Peyer's patch (tissue), 4 donors: ENCODE results near the gene KCNAB1. TPM values are rescaled to one million over a fixed set of nuclear protein-coding genes. Genes with fewer than 3 reads are reported as not detected.

Experiments used
- DNase-seq, 3 donors: peaks; one replicate each; pipeline ENCODE4 v3.0.0-alpha.2; 2017 to 2019
- H3K27ac ChIP-seq, 4 donors: fragments of 200-600 bp; sonication (generic); one replicate each; pipeline ENCODE4 v1.5.1; 2016 to 2019
- H3K27me3 ChIP-seq, 2 donors: fragments of 200-600 bp; sonication (generic); one replicate each; pipeline ENCODE4 v1.5.1; 2019
- H3K36me3 ChIP-seq, 3 donors: fragments of 200-600 bp; sonication (generic); one replicate each; pipeline ENCODE4 v1.5.1; 2016 to 2019
- H3K4me1 ChIP-seq, 4 donors: fragments of 200-600 bp; sonication (generic); one replicate each; pipeline ENCODE4 v1.5.1; 2016 to 2019
- H3K4me3 ChIP-seq, 4 donors: fragments of 200-600 bp; sonication (generic); 1 replicate in 3 of 4; 2 replicates in 1 of 4; pipeline ENCODE4 v1.5.1; 2016 to 2019; ENCODE audit warnings: mild to moderate bottlenecking in 1 of 4
- H3K9me3 ChIP-seq, 4 donors: fragments of 200-600 bp; sonication (generic); one replicate each; pipeline ENCODE4 v1.5.1; 2016 to 2019; ENCODE audit warnings: mild to moderate bottlenecking in 1 of 4
- POLR2A ChIP-seq, 2 donors: fragments of 450-650 bp; IDR thresholded peaks; one replicate each; pipeline ENCODE4 v1.5.1; 2017; ENCODE audit warnings: antibody characterized with exemption in 2 of 2, mild to moderate bottlenecking in 2 of 2, moderate library complexity in 2 of 2
- total RNA-seq, 4 donors: library from RNA; depleted of rRNA; stranded (reverse); fragments of >200 nt; gene quantifications; one replicate each; pipeline ENCODE4 v1.1.0, GENCODE V29; 2016
- TF ChIP-seq, protein P1 (sequence below), 6 experiments: fragments of 450-650 bp in 4 of 6; fragments of 200-600 bp in 2 of 6; sonication (generic) in 1 of 6; IDR thresholded peaks; one replicate each; pipeline ENCODE4 v1.5.1; 2017 to 2019; ENCODE audit warnings: antibody characterized with exemption in 6 of 6, mild to moderate bottlenecking in 3 of 6, moderate library complexity in 1 of 6

The KCNAB1 gene
- total RNA-seq, 4 donors from 2014 or later, result 1.1 to 1.7 (median 1.6) TPM; not detected in 1

DNA sequence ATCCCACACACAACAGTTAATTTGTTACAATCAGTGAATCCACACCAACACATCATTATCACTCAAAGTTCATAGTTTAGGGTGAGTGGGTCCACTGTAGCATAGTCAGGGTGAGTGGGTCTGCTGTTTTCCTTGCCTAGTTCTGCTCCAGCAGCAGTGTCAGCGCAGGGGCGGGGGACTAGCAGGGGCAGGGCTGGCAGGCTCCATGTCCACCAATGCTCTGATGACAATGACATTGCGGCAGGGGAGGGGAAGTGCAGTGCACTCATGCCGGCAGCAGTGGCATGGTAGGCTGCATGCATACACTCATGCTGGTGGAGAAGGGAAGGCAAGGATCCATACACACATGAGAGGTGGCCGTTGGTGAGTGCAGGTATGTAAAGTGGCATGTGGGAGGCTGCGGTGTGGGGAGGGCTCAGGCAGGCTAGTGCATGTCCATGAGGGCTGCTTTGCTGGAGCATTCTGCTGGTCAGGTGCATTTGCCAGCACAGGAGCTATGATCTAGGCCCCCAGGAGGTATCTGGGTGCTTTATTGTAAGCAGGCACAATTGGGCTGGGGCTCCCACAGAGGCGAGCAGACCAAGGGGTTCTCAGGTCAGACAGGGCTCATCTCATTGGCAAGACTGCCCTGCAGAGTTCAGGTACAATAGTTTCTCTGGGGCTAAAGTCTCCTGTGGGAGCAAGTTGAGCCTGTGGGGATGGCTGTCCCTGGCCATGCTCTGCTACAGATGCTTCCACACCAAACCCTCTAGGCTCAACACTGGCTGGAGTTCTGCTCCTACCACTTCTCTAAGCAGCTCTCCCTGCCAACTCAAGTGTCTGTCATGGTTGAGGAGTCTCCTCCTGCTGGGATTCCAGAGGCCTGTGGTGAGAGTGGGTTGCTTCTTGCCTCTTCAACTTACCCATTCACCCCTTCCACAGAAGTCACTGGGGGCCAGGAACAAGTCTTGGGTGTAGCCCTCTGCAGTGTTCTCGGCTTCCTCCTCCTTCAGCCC, 81.3 kb downstream of the KCNAB1 start:
- no peak overlapping the region for H3K4me3 ChIP-seq
- no peaks in the 10 kb centered on the region for H3K4me1 ChIP-seq
- H3K36me3 ChIP-seq, result no peaks in the 10 kb centered on the region
- DNase-seq, result no peak
- H3K27me3 ChIP-seq, result no peaks in the 10 kb centered on the region
- no peak overlapping the region for H3K27ac ChIP-seq
- TF ChIP-seq POLR2A (IDR thresholded peaks at IDR 0.05), result no peak
- TF ChIP-seq, protein P1, sequence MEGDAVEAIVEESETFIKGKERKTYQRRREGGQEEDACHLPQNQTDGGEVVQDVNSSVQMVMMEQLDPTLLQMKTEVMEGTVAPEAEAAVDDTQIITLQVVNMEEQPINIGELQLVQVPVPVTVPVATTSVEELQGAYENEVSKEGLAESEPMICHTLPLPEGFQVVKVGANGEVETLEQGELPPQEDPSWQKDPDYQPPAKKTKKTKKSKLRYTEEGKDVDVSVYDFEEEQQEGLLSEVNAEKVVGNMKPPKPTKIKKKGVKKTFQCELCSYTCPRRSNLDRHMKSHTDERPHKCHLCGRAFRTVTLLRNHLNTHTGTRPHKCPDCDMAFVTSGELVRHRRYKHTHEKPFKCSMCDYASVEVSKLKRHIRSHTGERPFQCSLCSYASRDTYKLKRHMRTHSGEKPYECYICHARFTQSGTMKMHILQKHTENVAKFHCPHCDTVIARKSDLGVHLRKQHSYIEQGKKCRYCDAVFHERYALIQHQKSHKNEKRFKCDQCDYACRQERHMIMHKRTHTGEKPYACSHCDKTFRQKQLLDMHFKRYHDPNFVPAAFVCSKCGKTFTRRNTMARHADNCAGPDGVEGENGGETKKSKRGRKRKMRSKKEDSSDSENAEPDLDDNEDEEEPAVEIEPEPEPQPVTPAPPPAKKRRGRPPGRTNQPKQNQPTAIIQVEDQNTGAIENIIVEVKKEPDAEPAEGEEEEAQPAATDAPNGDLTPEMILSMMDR (IDR thresholded peaks at IDR 0.05), result no peak
- no peaks in the 10 kb centered on the region for H3K9me3 ChIP-seq

DNA sequence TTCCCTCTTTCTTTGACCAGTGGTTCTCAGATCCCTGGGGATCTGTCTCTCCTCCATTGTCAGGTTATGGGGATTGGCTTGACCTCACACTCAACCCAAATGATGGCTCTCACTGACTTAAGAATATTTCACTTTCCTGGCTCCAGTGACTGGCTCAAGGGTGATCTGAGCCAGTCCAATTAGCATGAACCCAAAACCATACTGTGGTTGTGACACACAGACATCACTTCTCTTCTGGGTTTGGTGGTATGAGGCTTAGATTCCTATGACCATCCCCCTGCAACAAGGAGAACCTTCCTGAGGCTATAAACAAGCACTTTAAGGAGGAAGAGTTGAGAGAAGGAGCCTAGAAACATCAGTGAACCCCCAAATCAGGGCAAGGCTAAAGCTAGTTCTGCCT, 85.8 kb downstream of the KCNAB1 start:
- no peaks in the 10 kb centered on the region for H3K27me3 ChIP-seq
- no peak for TF ChIP-seq POLR2A (IDR thresholded peaks at IDR 0.05)
- no peak for DNase-seq
- no peaks in the 10 kb centered on the region for H3K4me1 ChIP-seq
- no peak overlapping the region for H3K27ac ChIP-seq
- no peaks in the 10 kb centered on the region for H3K36me3 ChIP-seq
- H3K4me3 ChIP-seq, result no peak overlapping the region
- no peaks in the 10 kb centered on the region for H3K9me3 ChIP-seq

GRCh38 chr3:156207802-156208685, 87.7 kb downstream of the KCNAB1 start:
- no peak for DNase-seq
- no peak for TF ChIP-seq POLR2A (IDR thresholded peaks at IDR 0.05)
- TF ChIP-seq, protein P1 (IDR thresholded peaks at IDR 0.05), result no peak

GRCh38 chr3:156209631-156210335, 89.4 kb downstream of the KCNAB1 start:
- no peaks in the 10 kb centered on the region for H3K27me3 ChIP-seq
- no peaks in the 10 kb centered on the region for H3K4me1 ChIP-seq
- H3K27ac ChIP-seq, result no peak overlapping the region
- H3K9me3 ChIP-seq, result no peaks in the 10 kb centered on the region
- no peaks in the 10 kb centered on the region for H3K36me3 ChIP-seq
- H3K4me3 ChIP-seq, result no peak overlapping the region
- DNase-seq, result no peak
- TF ChIP-seq, protein P1 (IDR thresholded peaks at IDR 0.05), result no peak
- TF ChIP-seq POLR2A (IDR thresholded peaks at IDR 0.05), result no peak

More at GRCh38 chr3:156207802-156208685, 87.7 kb downstream of the KCNAB1 start:
- no peaks in the 10 kb centered on the region for H3K36me3 ChIP-seq
- no peaks in the 10 kb centered on the region for H3K4me1 ChIP-seq
- no peaks in the 10 kb centered on the region for H3K9me3 ChIP-seq
- no peaks in the 10 kb centered on the region for H3K27me3 ChIP-seq
- no peak overlapping the region for H3K27ac ChIP-seq
- no peak overlapping the region for H3K4me3 ChIP-seq

DNA sequence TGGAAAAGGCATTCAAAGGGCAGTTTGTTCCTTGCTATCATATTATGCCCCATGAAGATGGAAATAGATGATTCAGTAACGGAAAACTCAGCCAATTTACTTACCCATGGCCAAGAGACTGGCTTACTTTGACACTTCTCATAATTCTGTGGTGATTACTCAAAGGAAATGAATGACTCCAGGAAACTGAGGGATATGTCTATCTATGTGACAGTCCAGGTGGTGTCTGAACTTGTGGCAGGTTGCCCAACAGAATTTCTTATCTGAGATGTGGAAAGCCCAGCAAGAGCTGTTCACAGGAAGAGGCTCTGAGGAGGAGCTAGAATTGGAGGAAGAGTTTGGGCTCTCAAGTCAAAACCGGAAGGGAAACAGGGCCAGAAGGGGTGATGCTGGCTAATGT, 91.2 kb downstream of the KCNAB1 start:
- Histone ChIP-seq H3K27me3 (no peaks in the 10 kb centered on the region), H3K27ac (no peak overlapping the region), H3K9me3 (no peaks in the 10 kb centered on the region), H3K4me1 (no peaks in the 10 kb centered on the region), H3K4me3 (no peak overlapping the region), H3K36me3 (no peaks in the 10 kb centered on the region)
- no peak for DNase-seq
- TF ChIP-seq, protein P1 (IDR thresholded peaks at IDR 0.05), result no peak
- TF ChIP-seq POLR2A (IDR thresholded peaks at IDR 0.05), result no peak
